Measurements from ENCODE around the gene CHST8.

Gene CHST8

GRCh38 chr19:33717878-33718277 is 96.1 kb downstream of the CHST8 start:
- TF ChIP-seq EZH2 (optimal IDR thresholded peaks at IDR 0.05; ENCODE audit: low read depth, low read length) (no peak), CTCF (IDR thresholded peaks at IDR 0.05; ENCODE audit: low read length) (no peak), EZH2phosphoT487 (IDR thresholded peaks at IDR 0.05; ENCODE audit: low read length) (no peak)
- no peaks in the 10 kb centered on the region for H3K4me1 ChIP-seq (ENCODE audit: low read length)

GRCh38 chr19:33718651-33719254 is 97.0 kb downstream of the CHST8 start:
- TF ChIP-seq CTCF (IDR thresholded peaks at IDR 0.05; ENCODE audit: low read length), result no peak
- no peak for TF ChIP-seq EZH2phosphoT487 (IDR thresholded peaks at IDR 0.05; ENCODE audit: low read length)
- TF ChIP-seq EZH2 (optimal IDR thresholded peaks at IDR 0.05; ENCODE audit: low read depth, low read length), result no peak
- no peak for DNase-seq

More at GRCh38 chr19:33717878-33718277, 96.1 kb downstream of the CHST8 start:
- H3F3A ChIP-seq (ENCODE audit: insufficient read depth, low read length), result no peaks in the 10 kb centered on the region
- no peak overlapping the region for H3K4me3 ChIP-seq (ENCODE audit: low read length)
- no peaks in the 10 kb centered on the region; the same call in 1 of the 2 replicates for H3K27me3 ChIP-seq (replicated peaks; ENCODE audit: insufficient read depth, low read length)
- H3K9me3 ChIP-seq (replicated peaks; ENCODE audit: insufficient read depth, low read length), result no peaks in the 10 kb centered on the region
- H3K9ac ChIP-seq (ENCODE audit: low read length), result no peak overlapping the region
- no peak overlapping the region for H3K27ac ChIP-seq (ENCODE audit: low read length)
- H3K36me3 ChIP-seq (replicated peaks; ENCODE audit: insufficient read depth, low read length), result no peaks in the 10 kb centered on the region
- H3K79me2 ChIP-seq (ENCODE audit: low read length), result no peaks in the 10 kb centered on the region
- no peak overlapping the region for H3K4me2 ChIP-seq (ENCODE audit: low read depth, low read length)
- no peaks in the 10 kb centered on the region for H4K20me1 ChIP-seq (ENCODE audit: insufficient read depth, low read length)
- no peak for DNase-seq
- no peak overlapping the region for H2AFZ ChIP-seq (ENCODE audit: low read length)
- no peaks in the 10 kb centered on the region for H3K9me2 ChIP-seq (replicated peaks; ENCODE audit: insufficient read depth, low read length)

GRCh38 chr19:33719366-33720154 is 97.8 kb downstream of the CHST8 start:
- Histone ChIP-seq H3K9me2 (replicated peaks; ENCODE audit: insufficient read depth, low read length) (no peaks in the 10 kb centered on the region), H3K9me3 (replicated peaks; ENCODE audit: insufficient read depth, low read length) (no peaks in the 10 kb centered on the region), H3F3A (ENCODE audit: insufficient read depth, low read length) (no peaks in the 10 kb centered on the region), H2AFZ (ENCODE audit: low read length) (no peak overlapping the region), H3K36me3 (replicated peaks; ENCODE audit: insufficient read depth, low read length) (no peaks in the 10 kb centered on the region), H3K27ac (ENCODE audit: low read length) (no peak overlapping the region), H3K4me2 (ENCODE audit: low read depth, low read length) (no peak overlapping the region), H3K79me2 (ENCODE audit: low read length) (no peaks in the 10 kb centered on the region), H3K27me3 (replicated peaks; ENCODE audit: insufficient read depth, low read length) (no peaks in the 10 kb centered on the region; the same call in 1 of the 2 replicates), H4K20me1 (ENCODE audit: insufficient read depth, low read length) (no peaks in the 10 kb centered on the region), H3K4me1 (ENCODE audit: low read length) (no peaks in the 10 kb centered on the region), H3K9ac (ENCODE audit: low read length) (no peak overlapping the region), H3K4me3 (ENCODE audit: low read length) (no peak overlapping the region)
- TF ChIP-seq EZH2 (optimal IDR thresholded peaks at IDR 0.05; ENCODE audit: low read depth, low read length) (no peak), CTCF (IDR thresholded peaks at IDR 0.05; ENCODE audit: low read length) (no peak), EZH2phosphoT487 (IDR thresholded peaks at IDR 0.05; ENCODE audit: low read length) (no peak)
- DNase-seq, result no peak

More at GRCh38 chr19:33718651-33719254, 97.0 kb downstream of the CHST8 start:
- Histone ChIP-seq H4K20me1 (ENCODE audit: insufficient read depth, low read length) (no peaks in the 10 kb centered on the region), H3K4me3 (ENCODE audit: low read length) (no peak overlapping the region), H3K36me3 (replicated peaks; ENCODE audit: insufficient read depth, low read length) (no peaks in the 10 kb centered on the region), H3K9me3 (replicated peaks; ENCODE audit: insufficient read depth, low read length) (no peaks in the 10 kb centered on the region), H3K4me1 (ENCODE audit: low read length) (no peaks in the 10 kb centered on the region), H3K27me3 (replicated peaks; ENCODE audit: insufficient read depth, low read length) (no peaks in the 10 kb centered on the region; the same call in 1 of the 2 replicates), H2AFZ (ENCODE audit: low read length) (no peak overlapping the region), H3F3A (ENCODE audit: insufficient read depth, low read length) (no peaks in the 10 kb centered on the region), H3K9me2 (replicated peaks; ENCODE audit: insufficient read depth, low read length) (no peaks in the 10 kb centered on the region), H3K9ac (ENCODE audit: low read length) (no peak overlapping the region), H3K79me2 (ENCODE audit: low read length) (no peaks in the 10 kb centered on the region), H3K27ac (ENCODE audit: low read length) (no peak overlapping the region), H3K4me2 (ENCODE audit: low read depth, low read length) (no peak overlapping the region)
